Superior temporal gyrus (tissue), 1 donor: ENCODE data around the gene PRICKLE2.
A peak's percentile ranks its signal among the peaks of the same experiment; 100 is the strongest.

ENCODE experiments used
- DNase-seq: peaks from one replicate; pipeline ENCODE4 v3.0.0-alpha.2; 2016; ENCODE audit errors: extremely low spot score

PRICKLE2 gene

GRCh38 chr3:64160000-64160695 lies 65.1 kb downstream of the PRICKLE2 start:
- DNase-seq, result no peak

GRCh38 chr3:64158334-64158733 lies 66.9 kb downstream of the PRICKLE2 start:
- no peak for DNase-seq

- DNase-seq, result no peak
Measured at GRCh38 chr3:64157150-64158035, 67.9 kb downstream of the PRICKLE2 start.

GRCh38 chr3:64155328-64155727 lies 69.9 kb downstream of the PRICKLE2 start:
- no peak for DNase-seq

GRCh38 chr3:64152676-64153466 lies 72.4 kb downstream of the PRICKLE2 start:
- no peak for DNase-seq

GRCh38 chr3:64152086-64152485 lies 73.2 kb downstream of the PRICKLE2 start:
- DNase-seq, result peak; percentile 38

GRCh38 chr3:64151342-64151871 lies 73.9 kb downstream of the PRICKLE2 start:
- DNase-seq, result no peak

- DNase-seq, result peak; percentile 59
Measured at GRCh38 chr3:64150623-64151207, 74.6 kb downstream of the PRICKLE2 start.

- no peak for DNase-seq
Measured at GRCh38 chr3:64149886-64150285, 75.4 kb downstream of the PRICKLE2 start.

GRCh38 chr3:64148955-64149653 lies 76.2 kb downstream of the PRICKLE2 start:
- DNase-seq, result no peak

GRCh38 chr3:64147211-64147610 lies 78.1 kb downstream of the PRICKLE2 start:
- no peak for DNase-seq

GRCh38 chr3:64145438-64145837 lies 79.8 kb downstream of the PRICKLE2 start:
- DNase-seq, result no peak

GRCh38 chr3:64144241-64144900 lies 80.9 kb downstream of the PRICKLE2 start:
- no peak for DNase-seq

- DNase-seq, result peak; percentile 50
Measured at GRCh38 chr3:64143409-64144130, 81.7 kb downstream of the PRICKLE2 start.

GRCh38 chr3:64141476-64141875 lies 83.8 kb downstream of the PRICKLE2 start:
- DNase-seq, result peak; percentile 77

- DNase-seq, result no peak
Measured at GRCh38 chr3:64140651-64141050, 84.6 kb downstream of the PRICKLE2 start.

- DNase-seq, result no peak
Measured at GRCh38 chr3:64138656-64139375, 86.5 kb downstream of the PRICKLE2 start.

GRCh38 chr3:64138046-64138445 lies 87.2 kb downstream of the PRICKLE2 start:
- DNase-seq, result no peak

- DNase-seq, result no peak
Measured at GRCh38 chr3:64134882-64135281, 90.4 kb downstream of the PRICKLE2 start.
